HG03457 (cell line): ENCODE data around the gene PKP1.

Source experiments
- ATAC-seq: cut with Tn5 transposase; IDR thresholded peaks from one replicate; pipeline ENCODE4 v1.9.1; 2021; ENCODE audit warnings: moderate number of reproducible peaks; ENCODE audit not compliant: unreplicated experiment

Gene PKP1

DNA sequence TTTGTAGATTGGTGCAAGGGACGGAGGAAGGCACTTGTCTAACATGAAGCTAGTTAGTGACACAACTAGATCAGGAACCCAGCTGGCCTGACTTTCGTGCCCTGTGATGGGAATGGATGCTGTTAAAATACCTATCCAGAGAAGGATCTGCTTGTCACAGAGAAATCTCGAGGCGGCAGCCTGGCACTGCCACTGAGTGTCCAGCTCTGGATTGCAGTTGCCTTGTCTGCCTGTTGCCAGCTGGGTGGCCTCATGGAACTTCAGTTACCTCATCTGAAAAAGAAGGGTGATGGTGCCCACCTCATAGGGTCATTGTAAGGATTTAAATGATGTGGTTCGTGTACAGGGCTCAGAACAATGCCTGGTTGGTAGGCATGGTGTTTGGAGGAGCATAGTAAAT is 2.4 kb upstream of the PKP1 start:
- no peak for ATAC-seq

- ATAC-seq: no peak
Observed at GRCh38 chr1:201281573-201281972, 1.7 kb upstream of the PKP1 start.

- no peak for ATAC-seq
Observed at GRCh38 chr1:201282216-201282615, 1.1 kb upstream of the PKP1 start.

DNA sequence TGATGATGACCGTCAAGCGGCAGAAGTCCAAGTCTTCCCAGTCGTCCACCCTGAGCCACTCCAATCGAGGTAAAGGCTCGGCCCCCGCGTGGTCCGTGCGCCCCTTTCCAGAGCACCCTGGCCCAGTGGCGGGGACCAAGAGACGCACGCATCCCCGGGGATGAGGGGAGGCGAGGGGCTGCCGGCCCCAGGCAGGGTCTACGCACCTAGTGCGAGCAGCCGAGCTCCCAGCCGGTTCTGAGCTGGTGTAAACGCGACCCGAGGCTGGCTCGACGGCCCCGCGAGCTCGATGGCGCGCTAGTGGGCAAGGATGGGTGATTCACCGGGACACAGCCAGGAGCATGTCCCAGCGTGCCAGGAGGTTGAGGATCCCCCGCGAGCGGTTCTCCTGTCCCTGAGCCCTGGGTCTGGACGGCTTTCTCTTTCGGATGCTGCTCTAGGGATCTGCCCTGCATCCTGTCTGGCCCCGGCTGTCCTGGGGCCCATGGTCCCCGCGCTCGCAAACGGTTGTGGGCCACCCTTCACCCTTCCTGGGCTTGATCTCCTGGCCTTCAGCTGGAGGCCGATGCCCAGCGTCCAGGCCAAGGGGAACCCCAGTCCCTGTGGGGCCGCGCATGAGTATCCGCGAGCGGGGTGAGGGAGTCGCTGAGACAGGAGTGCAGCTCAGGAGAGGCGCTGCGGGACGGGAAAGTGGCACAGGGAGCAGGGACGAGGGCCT is 689 bp downstream of the PKP1 start:
- ATAC-seq: no peak

DNA sequence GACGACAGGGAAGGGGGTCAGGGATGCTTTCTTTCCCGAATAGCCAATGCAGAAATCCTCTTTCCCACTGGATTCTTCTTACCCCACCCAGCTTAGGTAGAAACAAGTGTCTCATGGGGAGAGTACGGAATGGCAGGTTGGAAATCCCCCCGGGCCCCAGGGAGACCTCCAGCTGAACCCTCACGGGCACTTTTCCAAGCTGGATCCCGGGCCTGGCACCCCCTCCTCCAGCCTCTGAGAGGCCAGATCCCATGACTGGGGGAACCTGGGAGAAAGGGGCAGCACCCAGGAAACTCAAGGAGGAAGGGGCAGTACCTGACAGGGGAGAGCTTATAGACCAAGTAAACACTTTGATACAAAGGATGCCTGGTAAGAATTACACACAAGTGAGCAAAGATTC is 1.3 kb downstream of the PKP1 start:
- ATAC-seq: no peak

DNA sequence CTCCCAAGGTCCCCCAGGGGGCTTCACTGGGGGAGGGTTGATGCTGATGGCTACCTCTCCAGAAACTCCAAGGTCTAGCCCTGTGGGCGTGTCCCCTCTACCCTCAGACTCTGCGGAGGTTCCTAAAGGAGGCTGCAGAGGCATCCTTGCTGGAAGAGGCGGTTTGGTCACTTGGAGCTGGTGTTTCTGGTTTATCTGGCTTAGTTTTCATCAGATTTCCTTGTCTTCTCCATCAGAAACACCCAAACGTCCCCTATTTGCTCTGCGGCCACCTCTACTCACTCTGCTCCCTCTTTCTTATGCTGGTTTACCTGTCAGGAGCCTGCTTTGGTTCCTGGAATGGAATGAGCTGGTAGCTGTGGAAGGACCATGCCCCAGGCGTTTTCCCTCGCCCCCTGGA is 2.5 kb downstream of the PKP1 start:
- ATAC-seq: no peak

GRCh38 chr1:201286445-201286844 is 3.1 kb downstream of the PKP1 start:
- no peak for ATAC-seq

GRCh38 chr1:201288007-201288406 is 4.7 kb downstream of the PKP1 start:
- no peak for ATAC-seq

DNA sequence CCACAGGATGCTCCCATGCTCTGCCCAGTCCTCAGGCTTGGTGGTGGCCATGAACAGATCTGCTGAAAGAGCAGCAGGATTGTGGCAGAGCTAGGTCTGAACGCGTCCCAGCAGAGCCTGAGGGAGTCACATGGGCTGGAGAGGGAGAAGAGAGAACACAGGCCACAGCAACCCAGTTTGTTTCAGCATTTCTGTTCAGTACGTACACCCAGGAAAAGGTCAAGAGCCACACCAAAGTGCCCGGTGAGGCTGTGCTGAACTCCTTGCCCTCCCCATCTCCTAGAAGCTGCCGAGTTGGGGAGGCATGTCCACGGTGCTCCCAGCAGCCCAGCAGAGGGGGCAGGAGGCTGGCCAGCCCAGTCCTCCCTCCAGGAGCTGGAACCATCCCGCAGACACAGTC is 5.5 kb downstream of the PKP1 start:
- ATAC-seq: no peak

GRCh38 chr1:201290551-201290950 is 7.2 kb downstream of the PKP1 start:
- ATAC-seq: no peak

GRCh38 chr1:201291916-201292315 is 8.6 kb downstream of the PKP1 start:
- no peak for ATAC-seq

DNA sequence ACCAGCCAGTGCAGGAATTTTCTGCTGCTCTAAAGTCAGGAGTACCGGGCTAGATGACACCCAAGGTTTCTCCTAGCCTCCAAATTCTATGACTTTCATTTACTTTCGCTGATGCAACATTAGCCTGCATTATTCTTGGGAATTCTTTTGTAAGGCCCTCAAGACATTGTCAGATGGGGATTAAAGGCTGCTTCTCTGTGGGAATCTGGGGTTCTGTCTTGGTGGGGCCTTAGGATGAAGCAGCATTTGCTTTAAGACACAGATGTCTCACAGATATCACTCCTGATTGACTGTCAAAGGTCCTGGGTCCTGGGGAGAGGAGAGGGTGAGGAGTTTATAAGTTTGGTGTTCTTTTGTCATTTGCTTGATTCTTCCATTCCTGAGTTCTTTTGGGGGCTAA is 11.6 kb downstream of the PKP1 start:
- no peak for ATAC-seq

- ATAC-seq: no peak
Observed at GRCh38 chr1:201295346-201295745, 12.0 kb downstream of the PKP1 start.

DNA sequence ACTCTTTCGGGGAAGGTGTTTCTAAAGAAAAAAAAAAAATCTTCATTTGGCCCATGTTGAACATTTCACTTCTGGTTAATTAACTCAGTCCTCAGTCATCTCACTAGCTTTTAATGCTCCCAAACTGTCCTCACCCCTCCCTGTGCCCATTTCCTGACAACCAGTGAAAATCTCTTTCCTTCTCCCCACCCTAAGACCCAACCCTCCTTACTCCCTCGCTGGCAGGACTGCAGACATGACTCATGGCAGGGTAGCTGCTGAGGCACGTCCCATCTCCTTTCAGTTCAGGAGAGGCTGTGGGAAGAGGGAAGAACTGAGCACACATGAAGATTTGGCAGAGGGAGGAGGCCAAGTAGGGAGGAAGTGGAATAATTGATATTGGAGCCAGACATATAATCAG is 12.6 kb downstream of the PKP1 start:
- ATAC-seq: no peak

- ATAC-seq: no peak
Observed at GRCh38 chr1:201296352-201296751, 13.0 kb downstream of the PKP1 start.

GRCh38 chr1:201298396-201299381 is 15.4 kb downstream of the PKP1 start:
- ATAC-seq: no peak

DNA sequence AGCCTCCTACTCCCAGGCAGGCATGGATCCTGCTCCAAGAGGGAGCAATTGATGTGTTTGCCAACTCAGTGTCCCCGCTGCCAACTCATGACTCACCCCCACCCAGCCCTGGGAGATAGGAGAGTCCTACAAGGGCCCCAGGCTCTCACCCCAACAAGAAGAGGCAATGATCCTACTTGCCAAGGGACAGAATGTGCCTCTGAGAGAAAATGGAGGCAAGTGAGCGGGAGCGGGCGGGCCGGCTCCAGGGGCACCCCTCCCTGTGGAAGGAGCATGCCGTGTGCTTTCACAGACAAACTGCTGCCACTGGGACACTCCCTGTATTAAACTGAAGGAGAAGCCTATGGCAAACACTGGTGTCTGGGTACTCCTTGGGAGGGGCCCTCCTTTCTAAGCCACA is 16.7 kb downstream of the PKP1 start:
- no peak for ATAC-seq

DNA sequence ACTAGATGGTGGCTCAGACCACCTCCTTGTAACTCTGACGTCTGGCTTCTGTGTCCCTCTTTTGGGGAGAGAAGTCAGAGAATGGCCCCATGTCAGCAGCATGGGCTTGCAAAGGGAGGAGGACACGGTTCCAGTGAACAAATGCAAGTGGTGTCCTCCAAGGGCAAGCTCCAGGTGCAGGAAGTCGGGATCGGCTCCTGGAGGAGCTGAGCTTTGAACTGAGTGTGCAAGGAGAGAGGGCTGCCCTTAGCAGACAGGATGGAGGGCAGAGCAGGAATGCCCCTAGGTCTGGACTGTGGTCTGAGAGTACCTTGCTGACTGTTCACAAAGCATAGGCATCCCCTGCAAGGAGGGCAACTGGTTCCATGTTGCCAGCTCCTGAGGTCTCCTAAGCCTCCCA is 17.3 kb downstream of the PKP1 start:
- no peak for ATAC-seq

- no peak for ATAC-seq
Observed at GRCh38 chr1:201302163-201303152, 19.2 kb downstream of the PKP1 start.

- ATAC-seq: no peak
Observed at GRCh38 chr1:201304126-201304525, 20.8 kb downstream of the PKP1 start.

- no peak for ATAC-seq
Observed at GRCh38 chr1:201305815-201306214, 22.5 kb downstream of the PKP1 start.
